GM10266 (cell line): ENCODE data around the gene ZNF197.
"Not testable (repeated sequence)": the region's sequence is repeated elsewhere in the genome, so short reads cannot be mapped to it uniquely, and the experiment has no call there.

Experiments used
- DNase-seq: peaks from one replicate; pipeline ENCODE4 v3.0.0; 2012; ENCODE audit errors: extremely low spot score
- CTCF ChIP-seq: IDR thresholded peaks from 2 replicates; pipeline ENCODE4 v1.5.1; 2012; ENCODE audit warnings: mild to moderate bottlenecking, low read depth; ENCODE audit not compliant: control insufficient read depth, insufficient read depth; ENCODE audit errors: missing control alignments

ZNF197 gene

DNA sequence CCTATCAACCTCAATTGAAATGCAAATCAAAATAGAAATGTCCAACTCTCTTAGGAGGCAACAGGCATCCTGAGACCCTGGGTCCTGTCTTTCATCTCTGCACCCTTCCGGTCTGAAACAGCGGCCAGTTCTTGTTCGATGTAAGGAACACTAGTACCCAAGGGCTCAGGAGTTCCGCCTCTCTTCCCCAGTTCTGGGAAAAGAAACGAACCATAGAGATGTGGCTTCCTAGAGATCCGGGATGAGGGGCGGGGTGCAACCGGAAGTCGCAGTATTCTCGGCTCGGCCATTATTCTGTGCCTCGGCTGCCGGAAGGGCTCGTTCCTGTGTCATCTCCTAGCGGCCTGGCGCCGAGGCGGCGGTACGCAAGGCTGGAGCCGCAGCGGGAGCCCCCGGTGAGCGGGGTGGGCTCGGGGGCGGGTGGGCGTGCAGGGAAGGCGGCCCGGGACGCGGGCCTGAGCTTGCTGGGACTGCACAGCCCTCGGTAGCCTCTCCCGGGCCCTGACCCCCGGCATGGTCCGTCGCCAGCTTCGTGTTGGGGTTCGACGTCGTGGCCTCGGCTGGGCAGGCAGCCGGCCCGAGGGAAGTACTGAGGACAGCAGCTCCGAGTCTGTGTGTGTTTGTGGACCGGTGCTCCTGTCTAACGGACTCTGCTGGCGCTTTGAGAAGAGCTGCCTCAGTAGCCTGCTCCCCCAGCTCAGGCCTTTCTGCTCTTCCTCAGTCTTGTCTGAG lies at the start of gene ZNF197:
Gene ZNF197, plus strand, starts transcription at position 288 of the 732 bp plus-strand sequence. CDS start 4,119 bp downstream, outside the sequence.
- peak; percentile 75 for DNase-seq
- peak; percentile 24 for TF ChIP-seq CTCF

DNA sequence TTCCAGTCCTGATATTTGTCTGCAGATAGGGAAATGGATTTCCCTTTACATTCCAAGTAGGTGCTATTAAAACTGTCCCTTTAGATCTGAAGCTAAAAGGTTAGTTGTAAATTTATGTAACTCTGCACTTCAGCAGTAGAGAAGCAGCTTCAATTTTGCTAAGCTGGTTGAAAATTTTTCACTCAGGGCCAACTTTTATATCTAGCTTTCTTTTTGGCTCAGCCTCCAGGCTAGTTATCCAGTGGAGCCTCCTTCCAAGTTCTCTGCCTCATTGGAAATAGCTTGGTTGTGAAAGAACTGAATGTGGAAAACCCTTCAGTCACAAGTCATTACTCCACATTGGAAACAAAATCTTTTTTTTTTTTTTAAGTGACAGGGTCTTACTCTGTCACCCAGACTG lies 48.2 kb upstream of the ZNF197 start:
- DNase-seq: no peak
- no peak for TF ChIP-seq CTCF

GRCh38 chr3:44577354-44577952 lies 47.4 kb upstream of the ZNF197 start:
- not testable (repeated sequence) for DNase-seq

DNA sequence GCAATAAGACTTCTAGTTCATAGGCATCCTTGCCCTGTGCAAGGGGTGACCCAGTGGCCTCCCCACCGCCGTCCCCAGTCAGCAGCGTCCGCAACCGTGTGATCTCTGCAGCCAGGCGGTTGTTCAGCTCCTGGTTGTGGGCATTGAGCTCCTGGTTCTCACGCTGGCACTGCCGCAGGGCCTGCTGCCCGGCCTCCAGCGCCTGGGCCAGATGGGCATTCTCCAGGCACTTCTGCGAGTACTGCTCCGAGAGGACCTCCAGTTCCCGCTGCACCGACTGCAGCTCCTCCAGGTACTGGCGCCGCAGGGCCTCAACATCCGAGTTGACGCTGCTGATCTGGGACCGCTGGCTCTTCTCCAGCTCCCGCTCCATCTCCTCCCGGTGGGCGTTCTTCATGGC lies 46.5 kb upstream of the ZNF197 start:
- DNase-seq: not testable (repeated sequence)

DNA sequence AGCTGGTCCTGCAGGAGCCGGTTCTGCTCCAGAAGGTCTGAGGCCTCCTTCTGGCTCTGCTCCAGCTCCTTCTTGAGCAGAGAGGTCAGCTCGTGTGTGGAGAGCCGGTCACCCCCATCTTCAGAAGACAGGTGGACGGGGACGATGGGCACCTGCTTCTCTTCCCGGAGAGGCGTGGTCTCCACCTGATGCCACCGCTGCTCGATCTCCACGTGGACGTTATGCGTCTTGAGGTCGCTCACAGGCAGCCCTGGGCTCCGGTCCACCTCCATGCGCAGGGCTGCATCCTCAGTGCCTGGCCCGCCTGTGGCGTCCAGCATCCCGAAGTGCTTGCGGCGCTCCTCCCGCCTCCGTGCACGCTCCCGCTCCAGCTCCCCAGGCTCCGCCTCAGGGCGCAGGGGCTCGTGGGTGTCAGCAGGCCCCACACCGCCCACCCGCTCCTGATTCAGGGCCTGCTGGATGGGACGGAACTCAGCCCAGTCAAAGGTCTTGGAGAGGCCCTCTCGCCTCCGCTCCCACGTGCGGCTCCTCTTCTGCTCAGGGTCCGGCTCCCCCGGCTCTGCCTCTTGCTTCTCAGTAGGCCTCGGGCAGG lies 45.8 kb upstream of the ZNF197 start:
- not testable (repeated sequence) for DNase-seq

GRCh38 chr3:44579749-44580148 lies 45.1 kb upstream of the ZNF197 start:
- DNase-seq: not testable (repeated sequence)

GRCh38 chr3:44580971-44581370 lies 43.9 kb upstream of the ZNF197 start:
- not testable (repeated sequence) for DNase-seq

DNA sequence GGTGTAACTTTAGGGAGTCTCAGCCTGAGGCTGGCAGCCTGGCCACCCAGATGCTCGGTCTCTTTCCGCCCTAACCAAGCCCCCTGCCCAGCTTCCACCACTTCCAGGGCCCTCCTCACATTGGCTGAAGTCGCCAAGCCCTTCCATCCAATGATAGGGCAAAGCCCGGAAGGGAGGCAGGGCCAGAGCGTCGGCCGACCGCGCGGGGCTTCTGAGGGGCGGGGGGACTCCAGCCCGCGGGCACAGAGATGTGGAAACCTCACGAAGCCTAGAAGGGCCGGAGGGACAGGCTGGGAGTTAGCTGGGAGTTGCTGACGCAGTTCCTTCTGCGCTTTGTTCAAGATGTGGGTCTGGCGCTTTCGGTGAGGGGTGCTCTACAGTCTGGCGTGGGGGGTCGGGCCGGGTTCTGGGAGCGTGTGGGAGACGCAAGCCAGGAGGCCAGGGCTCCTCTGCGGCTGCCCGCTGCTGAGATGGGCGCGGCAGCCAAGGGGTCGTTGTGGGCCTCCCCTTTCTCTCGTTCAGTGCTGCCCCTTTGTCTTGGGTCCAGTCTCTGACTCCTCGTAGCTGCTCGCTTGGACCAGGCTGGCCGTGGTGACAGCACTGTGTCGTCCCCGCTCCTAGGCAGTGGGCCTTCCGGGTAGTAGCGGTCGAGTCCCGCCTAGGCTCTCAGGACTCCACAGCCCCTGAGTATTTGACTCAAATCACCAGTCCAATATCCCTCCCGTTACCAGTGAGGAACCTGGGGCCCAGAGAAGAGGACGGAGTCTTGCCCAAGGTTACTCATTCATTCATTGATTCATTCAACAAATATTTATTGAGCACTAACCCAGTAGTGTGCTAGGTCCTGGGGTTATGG lies 40.0 kb upstream of the ZNF197 start, which contains the start of gene ZNF660:
Gene ZNF660, plus strand, starts transcription at position 319 of the 856 bp plus-strand sequence. CDS start 9,230 bp downstream, outside the sequence.
- TF ChIP-seq CTCF: no peak
- peak; percentile 80 for DNase-seq

- TF ChIP-seq CTCF: no peak
Measured at GRCh38 chr3:44596621-44597020, 28.2 kb upstream of the ZNF197 start.

More at GRCh38 chr3:44596621-44597020, 28.2 kb upstream of the ZNF197 start:
- no peak for DNase-seq
